Measurements from ENCODE around the gene ENPP4. TPM values are rescaled to one million over a fixed set of nuclear protein-coding genes. Genes with fewer than 3 reads are reported as not detected.

ENPP4 gene
- total RNA-seq, 1 experiment from 2014 or later: 8.2 TPM

Other genes starting within 250 kb of the ENPP4 start
- not detected in 2 replicates for gene CLIC5, start 114.1 kb upstream of the ENPP4 start, total RNA-seq (2014; rRNA removed; shearing (Covaris generic))
- gene ENPP5, start 41.0 kb downstream of the ENPP4 start, total RNA-seq (2014; rRNA removed; shearing (Covaris generic)): not detected in 2 replicates